NCI-H2029 (cell line): ENCODE measurements around the gene NRN1L.
A peak's percentile ranks its signal among the peaks of the same experiment; 100 is the strongest.

Experiments used
- DNase-seq: peaks from one replicate; lab custom pipeline; 2025; lab: John Stamatoyannopoulos, UW

Gene NRN1L

GRCh38 chr16:67917140-67917851 lies 32.6 kb downstream of the NRN1L start:
- peak; percentile 44 for DNase-seq

GRCh38 chr16:67917852-67918236 lies 33.2 kb downstream of the NRN1L start:
- peak; percentile 72 for DNase-seq

GRCh38 chr16:67919622-67920221 lies 35.0 kb downstream of the NRN1L start:
- DNase-seq, result peak; percentile 43

- DNase-seq, result no peak
Measured at GRCh38 chr16:67922221-67922620, 37.5 kb downstream of the NRN1L start.

GRCh38 chr16:67922740-67923139 lies 38.1 kb downstream of the NRN1L start:
- peak; percentile 82 for DNase-seq

GRCh38 chr16:67923414-67924116 lies 38.9 kb downstream of the NRN1L start:
- peak; percentile 72 for DNase-seq

GRCh38 chr16:67924140-67924906 lies 39.6 kb downstream of the NRN1L start:
- DNase-seq, result no peak

- peak; percentile 85 for DNase-seq
Measured at GRCh38 chr16:67926181-67926750, 41.6 kb downstream of the NRN1L start.

GRCh38 chr16:67927131-67927941 lies 42.7 kb downstream of the NRN1L start:
- DNase-seq, result no peak

- no peak for DNase-seq
Measured at GRCh38 chr16:67928147-67928546, 43.5 kb downstream of the NRN1L start.

GRCh38 chr16:67928561-67929364 lies 44.1 kb downstream of the NRN1L start:
- peak; percentile 53 for DNase-seq

GRCh38 chr16:67930191-67930590 lies 45.5 kb downstream of the NRN1L start:
- no peak for DNase-seq

- no peak for DNase-seq
Measured at GRCh38 chr16:67930678-67931211, 46.1 kb downstream of the NRN1L start.

GRCh38 chr16:67931712-67932461 lies 47.2 kb downstream of the NRN1L start, which contains the start of gene CTRL:
TSS of gene CTRL (minus strand) at chr16:67931862. CDS start at chr16:67931852, 10 bp downstream.
- no peak for DNase-seq

GRCh38 chr16:67932462-67932840 lies 47.8 kb downstream of the NRN1L start:
- no peak for DNase-seq

- no peak for DNase-seq
Measured at GRCh38 chr16:67933805-67934204, 49.1 kb downstream of the NRN1L start.

GRCh38 chr16:67934306-67935100 lies 49.8 kb downstream of the NRN1L start:
- DNase-seq, result no peak

- no peak for DNase-seq
Measured at GRCh38 chr16:67935101-67935401, 50.4 kb downstream of the NRN1L start.
